Stomach (tissue), 9 donors: ENCODE data around the gene CENATAC. TPM values are rescaled to one million over a fixed set of nuclear protein-coding genes. Genes with fewer than 3 reads are reported as not detected.

Source experiments
- DNase-seq, 2 donors: peaks; one replicate each; pipeline versions ENCODE4 v3.0.0 to v3.0.0-alpha.2; 2013 to 2019
- H3K27ac ChIP-seq, 5 donors: fragments of 200-600 bp in 4 of 5; sonication (generic) in 4 of 5; one replicate each; pipeline ENCODE4 v1.5.1; 2013 to 2019; ENCODE audit warnings: mild to moderate bottlenecking in 1 of 5, moderate library complexity in 1 of 5
- H3K27me3 ChIP-seq, 3 donors: fragments of 200-600 bp; sonication (generic); one replicate each; pipeline ENCODE4 v1.5.1; 2017 to 2019; ENCODE audit warnings: mixed run types in 1 of 3
- H3K36me3 ChIP-seq, 4 donors: fragments of 200-600 bp; sonication (generic); 1 replicate in 3 of 4; 2 replicates in 1 of 4; pipeline ENCODE4 v1.5.1; 2016 to 2019
- H3K4me1 ChIP-seq, 4 donors: fragments of 200-600 bp; sonication (generic); one replicate each; pipeline ENCODE4 v1.5.1; 2016 to 2019
- H3K4me3 ChIP-seq, 4 donors: fragments of 200-600 bp; sonication (generic) in 3 of 4; one replicate each; pipeline ENCODE4 v1.5.1; 2016 to 2019; ENCODE audit warnings: mild to moderate bottlenecking in 1 of 4
- H3K9me3 ChIP-seq, 4 donors: fragments of 200-600 bp; sonication (generic); one replicate each; pipeline ENCODE4 v1.5.1; 2016 to 2019
- EP300 ChIP-seq: sonication (generic); formaldehyde crosslinking; IDR thresholded peaks from one replicate; pipeline ENCODE4 v1.6.1; 2017; ENCODE audit warnings: antibody characterized with exemption
- POLR2A ChIP-seq, 4 donors: fragments of 450-650 bp; IDR thresholded peaks; one replicate each; pipeline ENCODE4 v1.6.1; 2016; ENCODE audit warnings: antibody characterized with exemption in 4 of 4, control low read depth in 2 of 4, mild to moderate bottlenecking in 1 of 4, moderate library complexity in 1 of 4
- POLR2AphosphoS5 ChIP-seq, 3 donors: sonication (generic); formaldehyde crosslinking; IDR thresholded peaks; one replicate each; pipeline ENCODE4 v1.6.1; 2016; ENCODE audit warnings: antibody characterized with exemption in 3 of 3
- WGBS, 5 donors: extraction: QIAGEN DNeasy Blood & Tissue Kit in 3 of 5; methylation state at CpG; one replicate each; pipeline versions ENCODE4 v1.1.5 to v1.1.7; 2013 to 2018; 5-methylcytosine and 5-hydroxymethylcytosine counted together
- intact Hi-C: fragments of 100-400 bp; cut with DNase I; formaldehyde crosslinking; loops from one replicate; pipeline ENCODE4 v1.15.1; 2023; ENCODE audit warnings: low total_unique reads
- polyA plus RNA-seq, 3 donors: library from polyadenylated mRNA; stranded (reverse); fragments of 200-250 nt; gene quantifications; one replicate each; pipeline ENCODE4 v1.2.3, GENCODE V29; 2013
- total RNA-seq, 5 donors: library from RNA; depleted of rRNA; stranded (reverse); fragments of >200 nt; gene quantifications; one replicate each; pipeline versions ENCODE4 v1.1.0 to v1.2.3, GENCODE V29; 2014 to 2016
- TF ChIP-seq, protein P1 (sequence below), 7 experiments: fragments of 450-650 bp in 4 of 7; fragments of 200-600 bp in 3 of 7; sonication (generic) in 3 of 7; IDR thresholded peaks; one replicate each; pipeline ENCODE4 v1.5.1; 2016 to 2019; ENCODE audit warnings: antibody characterized with exemption in 7 of 7, control low read depth in 2 of 7, mild to moderate bottlenecking in 1 of 7
- donor health status: healthy with polysubstance abuse.
- donor health status: Bipolar disorder and iron deficiency.
- donor health status: healthy.

Gene CENATAC
- total and polyA plus RNA-seq, 8 donors = 17.8 to 310 (median 50.0) TPM

- DNase-seq = peak; percentile 97 to 99
- WGBS, 5 donors = 0 to 1% (median 1%) methylated on average over 55 to 63 of the region's 63 CpGs
- peaks cover 31 to 69% (median 59%) of the 10 kb centered on the region in 4 donors for H3K4me1 ChIP-seq
- TF ChIP-seq POLR2A (IDR thresholded peaks at IDR 0.05) (peak in 2 of 4 donors; percentile 9 to 16), POLR2AphosphoS5 (IDR thresholded peaks at IDR 0.05) (peak; percentile 80 to 91 (median 81)), EP300 (no peak)
- TF ChIP-seq, protein P1, sequence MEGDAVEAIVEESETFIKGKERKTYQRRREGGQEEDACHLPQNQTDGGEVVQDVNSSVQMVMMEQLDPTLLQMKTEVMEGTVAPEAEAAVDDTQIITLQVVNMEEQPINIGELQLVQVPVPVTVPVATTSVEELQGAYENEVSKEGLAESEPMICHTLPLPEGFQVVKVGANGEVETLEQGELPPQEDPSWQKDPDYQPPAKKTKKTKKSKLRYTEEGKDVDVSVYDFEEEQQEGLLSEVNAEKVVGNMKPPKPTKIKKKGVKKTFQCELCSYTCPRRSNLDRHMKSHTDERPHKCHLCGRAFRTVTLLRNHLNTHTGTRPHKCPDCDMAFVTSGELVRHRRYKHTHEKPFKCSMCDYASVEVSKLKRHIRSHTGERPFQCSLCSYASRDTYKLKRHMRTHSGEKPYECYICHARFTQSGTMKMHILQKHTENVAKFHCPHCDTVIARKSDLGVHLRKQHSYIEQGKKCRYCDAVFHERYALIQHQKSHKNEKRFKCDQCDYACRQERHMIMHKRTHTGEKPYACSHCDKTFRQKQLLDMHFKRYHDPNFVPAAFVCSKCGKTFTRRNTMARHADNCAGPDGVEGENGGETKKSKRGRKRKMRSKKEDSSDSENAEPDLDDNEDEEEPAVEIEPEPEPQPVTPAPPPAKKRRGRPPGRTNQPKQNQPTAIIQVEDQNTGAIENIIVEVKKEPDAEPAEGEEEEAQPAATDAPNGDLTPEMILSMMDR (IDR thresholded peaks at IDR 0.05) = peak in 1 of 7 experiments; percentile 33
- H3K27me3 ChIP-seq = no peaks in the 10 kb centered on the region
- peaks cover 40 to 62% (median 54%) of the 10 kb centered on the region in 4 donors for H3K36me3 ChIP-seq
- intact Hi-C loops = no loop called here
- H3K27ac ChIP-seq = peak within 1 kb of the TSS; percentile 94 to 97 (median 96)
- H3K9me3 ChIP-seq = no peaks in the 10 kb centered on the region
- peak within 1 kb of the TSS; percentile 88 to 96 (median 93) for H3K4me3 ChIP-seq
Measured at GRCh38 chr11:119018074-119018938, 20.4 kb downstream of the CENATAC start, which contains the start of the genes RPS25 and TRAPPC4. Gene RPS25 (minus strand): TSS chr11:119018343. CDS start chr11:119018284, 59 bp downstream. Gene TRAPPC4 (plus strand): TSS chr11:119018766. CDS start chr11:119018796, 30 bp downstream.

GRCh38 chr11:119019996-119020395 lies 22.1 kb downstream of the CENATAC start:
- peaks cover 41 to 64% (median 56%) of the 10 kb centered on the region in 4 donors for H3K36me3 ChIP-seq
- no peak for DNase-seq
- no peaks in the 10 kb centered on the region for H3K9me3 ChIP-seq
- intact Hi-C loops = no loop called here
- no peaks in the 10 kb centered on the region for H3K27me3 ChIP-seq
- H3K4me1 ChIP-seq = peaks cover 39 to 81% (median 74%) of the 10 kb centered on the region in 4 donors
- H3K4me3 ChIP-seq = peak overlapping the region; percentile 88 to 96 (median 93)
- WGBS, 5 donors = 24 to 50% (median 30%) methylated on average over 2 of the region's 2 CpGs
- TF ChIP-seq POLR2AphosphoS5 (IDR thresholded peaks at IDR 0.05) (no peak), POLR2A (IDR thresholded peaks at IDR 0.05) (no peak), EP300 (no peak)
- TF ChIP-seq, protein P1 (IDR thresholded peaks at IDR 0.05) = no peak
- peak overlapping the region; percentile 28 to 97 (median 95) for H3K27ac ChIP-seq

DNA sequence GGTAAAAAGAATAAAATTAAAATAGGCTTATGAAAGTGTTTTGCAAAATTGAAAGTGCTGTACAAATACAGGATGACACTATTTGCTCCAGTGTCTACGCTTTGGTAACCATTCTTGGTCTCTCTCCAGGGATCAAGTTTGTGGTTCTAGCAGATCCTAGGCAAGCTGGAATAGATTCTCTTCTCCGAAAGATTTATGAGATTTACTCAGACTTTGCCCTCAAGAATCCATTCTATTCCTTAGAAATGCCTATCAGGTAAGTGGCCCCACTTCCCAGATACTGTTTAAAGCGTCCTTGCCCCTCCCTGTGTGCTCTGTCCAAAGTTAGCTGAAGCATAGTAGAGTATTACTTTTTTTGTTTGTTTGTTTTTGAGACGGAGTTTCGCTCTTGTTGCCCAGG lies 23.7 kb downstream of the CENATAC start:
- peak overlapping the region in 4 of 5 donors; percentile 49 to 68 (median 60) for H3K27ac ChIP-seq
- peaks cover 35 to 64% (median 56%) of the 10 kb centered on the region in 4 donors for H3K36me3 ChIP-seq
- peak overlapping the region in 1 of 4 donors; percentile 91 for H3K4me3 ChIP-seq
- TF ChIP-seq, protein P1 (IDR thresholded peaks at IDR 0.05) = no peak
- TF ChIP-seq EP300 (no peak), POLR2A (IDR thresholded peaks at IDR 0.05) (no peak), POLR2AphosphoS5 (IDR thresholded peaks at IDR 0.05) (no peak)
- no peaks in the 10 kb centered on the region for H3K27me3 ChIP-seq
- 57 to 71% (median 63%) methylated on average over 5 of the region's 5 CpGs for WGBS, 5 donors
- no peak for DNase-seq
- peaks cover 33 to 79% (median 70%) of the 10 kb centered on the region in 4 donors for H3K4me1 ChIP-seq
- H3K9me3 ChIP-seq = no peaks in the 10 kb centered on the region
- intact Hi-C loops = no loop called here

GRCh38 chr11:119023741-119024140 lies 25.8 kb downstream of the CENATAC start:
- H3K36me3 ChIP-seq = peaks cover 35 to 76% (median 66%) of the 10 kb centered on the region in 4 donors
- H3K27ac ChIP-seq = peak overlapping the region in 1 of 5 donors; percentile 52
- H3K4me3 ChIP-seq = no peak overlapping the region
- no peak for DNase-seq
- intact Hi-C loops = no loop called here
- H3K9me3 ChIP-seq = no peaks in the 10 kb centered on the region
- H3K4me1 ChIP-seq = peaks cover 31 to 92% (median 80%) of the 10 kb centered on the region in 4 donors
- H3K27me3 ChIP-seq = no peaks in the 10 kb centered on the region
- TF ChIP-seq POLR2AphosphoS5 (IDR thresholded peaks at IDR 0.05) = no peak
- no peak for TF ChIP-seq EP300
- TF ChIP-seq, protein P1 (IDR thresholded peaks at IDR 0.05) = no peak
- TF ChIP-seq POLR2A (IDR thresholded peaks at IDR 0.05) = no peak
